ENCODE data around the gene MYCBPAP.

The MYCBPAP gene

GRCh38 chr17:50537721-50538548 is 29.7 kb downstream of the MYCBPAP start:
- no peak for DNase-seq (ENCODE audit: low spot score)

GRCh38 chr17:50538549-50539410 is 30.5 kb downstream of the MYCBPAP start:
- DNase-seq (ENCODE audit: low spot score) = no peak

- no peak for DNase-seq (ENCODE audit: low spot score)
Measured at GRCh38 chr17:50539762-50540559, 31.7 kb downstream of the MYCBPAP start.

- no peak for DNase-seq (ENCODE audit: low spot score)
Measured at GRCh38 chr17:50540560-50541401, 32.5 kb downstream of the MYCBPAP start.

- DNase-seq (ENCODE audit: low spot score) = no peak
Measured at GRCh38 chr17:50541402-50541715, 33.1 kb downstream of the MYCBPAP start.

- peak; percentile 86 for DNase-seq (ENCODE audit: low spot score)
Measured at GRCh38 chr17:50541716-50542688, 33.8 kb downstream of the MYCBPAP start.

GRCh38 chr17:50542795-50543774 is 34.8 kb downstream of the MYCBPAP start:
- no peak for DNase-seq (ENCODE audit: low spot score)

- DNase-seq (ENCODE audit: low spot score) = no peak
Measured at GRCh38 chr17:50544516-50544915, 36.3 kb downstream of the MYCBPAP start.

- no peak for DNase-seq (ENCODE audit: low spot score)
Measured at GRCh38 chr17:50545311-50545710, 37.1 kb downstream of the MYCBPAP start.

- DNase-seq (ENCODE audit: low spot score) = no peak
Measured at GRCh38 chr17:50546701-50547034, 38.4 kb downstream of the MYCBPAP start.

- peak; percentile 76 for DNase-seq (ENCODE audit: low spot score)
Measured at GRCh38 chr17:50547035-50547735, 38.9 kb downstream of the MYCBPAP start, which contains the start of gene SPATA20. Gene SPATA20 (plus strand): TSS chr17:50547174. CDS start chr17:50547209, 35 bp downstream.

- no peak for DNase-seq (ENCODE audit: low spot score)
Measured at GRCh38 chr17:50547736-50548083, 39.5 kb downstream of the MYCBPAP start.

- DNase-seq (ENCODE audit: low spot score) = no peak
Measured at GRCh38 chr17:50548831-50549230, 40.6 kb downstream of the MYCBPAP start.

GRCh38 chr17:50549256-50549941 is 41.2 kb downstream of the MYCBPAP start:
- no peak for DNase-seq (ENCODE audit: low spot score)

GRCh38 chr17:50549969-50550368 is 41.7 kb downstream of the MYCBPAP start:
- no peak for DNase-seq (ENCODE audit: low spot score)

- DNase-seq (ENCODE audit: low spot score) = peak; percentile 79
Measured at GRCh38 chr17:50550661-50551432, 42.6 kb downstream of the MYCBPAP start.

GRCh38 chr17:50551433-50551815 is 43.2 kb downstream of the MYCBPAP start:
- DNase-seq (ENCODE audit: low spot score) = no peak

Measured in globus pallidus (tissue), 1 donor.